GM04503 (cell line): ENCODE measurements around the gene SLC13A5.
"Not testable (repeated sequence)": the region's sequence is repeated elsewhere in the genome, so short reads cannot be mapped to it uniquely, and the experiment has no call there.

Source experiments
- DNase-seq: peaks from one replicate; pipeline ENCODE4 v3.0.0-alpha.2; 2012; ENCODE audit warnings: low read depth

Gene SLC13A5

DNA sequence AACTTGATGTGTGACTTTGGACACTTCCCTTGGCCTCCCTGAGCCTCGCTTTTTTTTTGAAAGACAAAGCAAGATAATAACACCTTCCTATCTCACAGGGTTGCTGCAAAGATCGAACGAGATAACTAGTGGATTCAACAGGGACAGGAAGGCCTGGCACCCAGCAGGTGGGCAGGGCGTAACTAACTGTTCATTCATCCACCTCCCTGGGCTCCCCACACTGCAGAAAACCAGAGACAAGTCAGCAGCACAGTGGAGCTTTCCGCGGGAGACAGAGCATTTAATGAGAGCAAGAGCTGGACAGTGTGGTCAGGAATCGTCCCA lies 28.7 kb downstream of the SLC13A5 start:
- DNase-seq: no peak

DNA sequence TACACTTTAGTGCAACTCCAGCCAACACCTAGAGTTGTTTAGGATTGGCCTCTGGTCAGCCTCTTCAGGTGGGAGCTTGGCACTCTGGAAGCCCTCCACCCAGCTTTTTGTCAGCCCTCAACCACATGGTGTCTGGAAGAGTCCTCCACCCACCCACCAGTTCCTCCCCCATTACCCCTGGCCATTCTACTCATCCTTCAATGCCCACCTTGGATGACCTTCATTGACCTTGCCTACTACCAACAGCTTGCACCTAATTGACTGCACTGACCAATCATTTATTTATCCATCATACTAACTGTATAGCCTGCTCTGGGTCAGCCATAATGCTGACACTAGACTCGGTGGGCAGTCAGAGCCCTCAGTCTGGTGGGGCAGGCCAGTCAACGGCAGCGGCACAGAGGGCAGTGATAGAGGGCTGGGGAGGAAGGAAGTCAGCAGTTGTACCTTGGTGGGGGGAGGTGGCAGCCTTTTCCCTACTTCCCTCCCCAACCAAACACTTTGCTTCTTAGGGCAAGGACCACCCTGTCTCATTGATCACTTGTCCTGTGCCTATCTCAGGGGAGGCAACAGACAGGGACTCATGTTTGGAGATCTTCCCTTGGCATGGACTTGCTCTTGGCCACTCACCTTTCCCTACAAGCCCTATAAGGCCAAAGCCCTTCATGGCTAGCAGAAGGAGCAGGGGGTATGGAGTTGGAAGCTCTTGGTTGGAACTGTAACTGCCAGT lies 29.3 kb downstream of the SLC13A5 start:
- no peak for DNase-seq

DNA sequence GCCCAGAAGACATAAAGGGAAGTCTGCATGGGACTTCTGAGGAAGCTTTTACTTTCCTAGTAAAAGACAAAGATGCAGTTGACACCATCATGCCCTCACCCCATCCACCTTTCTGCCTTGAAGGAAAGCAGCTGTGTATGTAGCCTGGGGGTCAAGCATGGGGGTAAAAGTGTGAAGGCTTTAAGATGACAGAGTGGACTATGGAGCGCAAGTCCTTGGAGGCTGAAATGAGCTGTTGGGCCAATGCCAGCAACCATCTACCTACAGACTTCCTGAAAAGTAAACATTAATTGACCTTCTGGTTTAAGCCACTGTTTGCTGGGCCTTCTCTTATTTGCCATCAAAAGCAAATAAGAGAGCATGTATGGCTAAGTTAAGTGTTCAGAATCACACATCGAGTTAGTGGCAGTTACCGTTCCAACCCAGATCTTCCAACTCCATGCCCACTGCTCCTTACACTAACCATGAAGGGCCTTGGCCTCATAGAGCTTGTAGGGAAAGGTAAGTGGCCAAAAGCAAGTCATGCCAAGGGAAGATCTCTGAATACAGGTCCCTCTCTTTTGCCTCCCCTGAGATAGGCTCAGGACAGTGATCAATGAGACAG lies 30.0 kb downstream of the SLC13A5 start:
- no peak for DNase-seq

GRCh38 chr17:6682339-6682738 lies 30.8 kb downstream of the SLC13A5 start:
- DNase-seq: no peak

DNA sequence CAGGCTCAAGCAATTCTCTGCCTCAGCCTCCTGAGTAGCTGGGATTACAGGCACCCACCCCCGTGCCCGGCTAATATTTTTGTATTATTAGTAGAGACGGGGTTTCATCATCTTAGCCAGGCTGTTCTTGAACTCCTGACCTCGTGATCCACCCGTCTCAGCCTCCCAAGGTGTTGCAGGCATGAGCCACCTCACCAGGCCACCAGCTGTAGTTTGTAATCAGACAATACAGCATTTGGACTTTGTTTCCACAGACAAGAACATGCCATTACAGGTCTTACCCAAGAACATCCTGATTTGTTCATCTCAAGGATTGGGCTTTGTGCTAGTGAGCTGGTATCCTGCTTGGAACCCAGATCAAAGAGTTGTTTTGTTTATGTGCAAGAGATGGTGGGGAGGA lies 31.5 kb downstream of the SLC13A5 start:
- DNase-seq: no peak

DNA sequence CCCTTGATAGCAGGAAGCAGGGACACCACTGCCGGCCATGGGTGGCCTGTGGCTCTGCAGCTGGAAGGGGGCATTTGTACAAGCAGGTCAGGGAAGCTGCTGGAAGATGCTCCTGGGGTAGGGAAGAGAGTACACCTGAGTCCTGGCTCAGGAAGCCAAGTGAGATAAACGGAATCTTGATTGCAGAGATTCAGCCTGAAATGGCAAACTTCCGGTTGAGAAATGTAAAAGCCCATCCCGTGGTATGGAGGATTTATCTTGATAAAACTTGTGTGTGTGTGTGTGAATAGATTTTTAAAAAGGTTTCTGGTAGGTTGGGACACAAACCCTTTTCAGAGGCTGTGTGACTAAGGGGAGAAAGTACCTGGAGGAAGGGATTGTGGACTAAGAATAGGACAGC lies 32.0 kb downstream of the SLC13A5 start:
- no peak for DNase-seq

- DNase-seq: no peak
These were observed 33.9 kb downstream of the SLC13A5 start for GRCh38 chr17:6679241-6679640.

DNA sequence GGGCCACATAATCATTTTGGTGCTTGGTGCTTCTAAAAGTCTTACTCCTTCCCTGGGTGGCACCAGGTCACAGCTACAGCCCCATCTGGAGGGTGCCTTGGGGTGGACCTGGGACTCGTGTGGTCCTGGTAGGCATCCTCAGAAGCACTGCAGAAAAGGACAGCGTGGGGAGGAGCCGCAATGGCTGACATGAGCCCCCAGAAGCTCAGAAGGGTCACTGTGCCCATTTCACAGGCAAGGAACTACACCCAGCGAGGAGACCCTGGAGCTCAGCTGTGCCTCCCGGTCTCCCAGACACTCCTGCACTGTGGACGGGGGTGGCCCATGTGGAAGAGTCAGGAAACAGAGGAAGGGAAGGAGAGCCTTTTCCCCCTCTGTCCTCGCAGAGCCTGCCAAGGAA lies 35.2 kb downstream of the SLC13A5 start:
- DNase-seq: no peak

- peak; percentile 21 for DNase-seq
These were observed 35.9 kb downstream of the SLC13A5 start for GRCh38 chr17:6677158-6677831.

- DNase-seq: no peak
These were observed 36.4 kb downstream of the SLC13A5 start for GRCh38 chr17:6676802-6677157.

GRCh38 chr17:6675201-6675825 lies 37.9 kb downstream of the SLC13A5 start:
- no peak for DNase-seq

DNA sequence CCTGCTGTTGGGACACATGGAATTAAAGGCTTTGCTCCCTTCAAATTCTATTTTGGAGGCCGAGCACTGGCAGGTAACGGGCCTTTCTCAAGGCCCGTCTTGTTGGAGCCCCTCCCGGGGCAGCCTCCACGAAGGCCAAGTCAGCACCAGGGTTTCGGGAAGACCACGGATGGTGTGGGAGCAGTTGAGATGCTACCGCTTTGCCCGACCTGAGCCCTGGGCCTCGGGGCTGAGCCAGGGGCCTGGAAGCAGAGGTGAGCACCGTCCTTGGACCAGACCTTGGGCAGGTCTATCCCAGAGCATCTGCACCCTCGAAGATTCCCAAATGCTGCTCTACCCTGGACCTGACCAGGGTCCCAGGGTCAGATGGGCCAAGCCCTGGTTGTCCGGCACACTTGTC lies 38.6 kb downstream of the SLC13A5 start:
- DNase-seq: no peak

GRCh38 chr17:6671431-6671830 lies 41.7 kb downstream of the SLC13A5 start:
- DNase-seq: no peak

- no peak for DNase-seq
These were observed 42.2 kb downstream of the SLC13A5 start for GRCh38 chr17:6670999-6671398.

DNA sequence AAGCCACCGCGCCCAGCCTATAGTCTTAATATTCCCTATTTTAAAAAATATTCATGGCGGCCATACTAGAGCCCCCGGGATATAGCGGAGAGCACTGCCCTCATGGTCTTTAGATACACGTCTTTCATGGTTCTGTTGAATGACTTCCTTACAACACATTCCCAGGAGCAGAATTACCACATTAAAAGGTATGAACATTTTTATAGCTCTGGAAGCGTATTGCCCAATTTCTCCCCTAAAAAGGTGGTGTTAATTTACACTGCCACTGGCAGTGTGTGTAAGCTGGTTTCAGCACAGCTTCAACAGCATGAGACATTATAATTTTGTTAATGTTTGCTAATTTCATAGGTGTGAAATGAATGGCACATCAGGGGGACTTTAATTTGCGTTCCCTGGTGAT lies 42.6 kb downstream of the SLC13A5 start:
- no peak for DNase-seq

DNA sequence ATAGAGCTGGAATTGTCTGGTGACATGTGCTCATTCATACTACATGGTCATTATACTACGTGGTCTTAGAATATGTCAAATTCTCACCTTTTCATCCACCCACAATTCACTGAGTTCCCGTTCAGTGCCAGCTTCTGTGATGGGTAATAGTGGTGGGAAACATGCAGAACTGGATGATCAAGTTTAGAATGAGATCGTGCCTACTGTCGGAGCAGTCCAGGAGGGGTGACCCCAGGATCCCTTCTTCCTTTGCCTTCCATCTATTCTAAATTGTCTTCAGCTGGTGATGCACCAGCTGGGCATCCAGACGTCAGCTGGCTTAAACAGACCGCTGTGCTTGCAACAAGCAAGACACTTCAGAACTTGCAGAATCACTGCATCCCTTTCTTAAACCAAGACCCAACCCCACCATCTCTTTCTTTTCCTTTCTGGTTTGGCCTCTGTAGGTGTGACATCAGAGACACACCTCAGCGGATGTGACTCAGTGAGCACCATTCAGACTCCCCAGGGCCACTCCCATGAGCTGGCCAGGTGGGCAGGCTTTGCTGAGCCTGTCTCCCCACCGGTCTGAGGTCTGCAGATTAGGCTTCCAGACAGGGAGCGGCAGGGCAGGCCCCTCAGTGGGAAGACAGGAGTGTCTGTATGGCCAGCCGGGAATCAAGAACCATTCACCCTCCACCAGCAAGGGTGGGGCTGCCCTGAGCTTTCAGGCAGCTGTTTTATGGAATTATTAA lies 43.5 kb downstream of the SLC13A5 start:
- no peak for DNase-seq

- DNase-seq: no peak
These were observed 44.3 kb downstream of the SLC13A5 start for GRCh38 chr17:6668727-6669425.

DNA sequence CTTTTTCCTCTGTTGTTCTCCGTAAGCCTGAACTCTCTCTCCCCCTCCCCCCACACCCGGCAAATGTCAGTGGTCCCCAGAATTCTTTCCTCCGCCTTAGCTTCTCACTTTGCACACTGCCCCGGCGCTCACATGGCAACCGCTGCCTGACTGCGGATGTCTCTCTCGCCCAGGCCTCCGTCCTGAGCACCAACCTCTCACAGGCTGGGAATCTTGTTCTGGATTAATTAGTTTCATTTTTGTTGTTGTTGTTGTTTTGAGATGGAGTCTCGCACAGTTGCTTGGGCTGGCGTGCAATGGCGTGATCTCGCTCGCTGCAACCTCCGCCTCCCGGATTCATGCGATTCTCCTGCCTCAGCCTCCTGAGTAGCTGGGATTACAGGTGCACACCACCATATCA lies 45.0 kb downstream of the SLC13A5 start:
- DNase-seq: no peak

GRCh38 chr17:6667516-6667915 lies 45.7 kb downstream of the SLC13A5 start:
- no peak for DNase-seq

DNA sequence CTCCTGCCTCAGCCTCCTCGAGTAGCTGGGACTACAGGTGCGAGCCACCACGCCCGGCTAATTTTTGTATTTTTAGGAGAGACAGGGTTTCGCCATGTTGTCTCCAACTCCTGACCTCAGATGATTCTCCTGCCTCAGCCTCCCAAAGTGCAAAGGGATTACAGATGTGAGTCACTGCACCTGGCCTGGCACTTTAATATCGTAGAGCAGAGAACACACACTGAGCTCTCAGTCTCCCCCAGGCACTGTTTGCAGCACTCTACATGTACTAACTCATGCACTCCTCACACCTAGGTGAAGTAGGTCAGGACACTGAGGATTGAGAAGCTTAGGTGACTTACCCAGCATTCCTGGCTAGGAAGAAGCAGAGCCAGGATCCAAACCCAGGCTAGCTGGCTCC lies 46.6 kb downstream of the SLC13A5 start:
- no peak for DNase-seq

DNA sequence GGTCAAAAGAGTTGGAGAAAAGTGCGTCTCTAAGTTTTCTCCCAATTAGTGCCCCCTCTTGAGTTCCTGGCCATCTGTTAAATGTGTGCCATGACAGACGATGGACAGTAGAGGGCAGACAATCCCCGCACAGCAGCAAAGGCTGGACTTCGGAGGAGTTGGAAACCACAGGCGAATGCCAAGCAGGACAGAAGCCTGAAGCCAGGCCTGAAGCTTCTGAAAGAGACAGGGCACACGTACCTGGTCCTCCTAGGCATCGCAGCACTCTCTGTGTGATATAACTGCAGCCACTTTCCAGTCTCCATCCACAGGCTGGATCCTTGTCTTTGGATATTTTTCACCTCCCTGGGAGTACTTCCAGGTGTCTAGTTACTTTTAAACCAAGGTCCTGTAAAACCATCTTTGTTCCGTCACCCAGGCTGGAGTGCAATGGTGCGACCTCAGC lies 47.1 kb downstream of the SLC13A5 start:
- DNase-seq: no peak

GRCh38 chr17:6663200-6663599 lies 50.0 kb downstream of the SLC13A5 start:
- not testable (repeated sequence) for DNase-seq
